ENCODE results near the gene PRR36.
"Not testable (repeated sequence)": the region's sequence is repeated elsewhere in the genome, so short reads cannot be mapped to it uniquely, and the experiment has no call there.

Gene PRR36

GRCh38 chr19:7874076-7874896 is at the start of gene PRR36:
TSS of gene PRR36 (minus strand) at chr19:7874390. CDS start at chr19:7873689, 701 bp downstream.
- DNase-seq (ENCODE audit: low read depth in 1 of 2, low spot score in 1 of 2), result peak; percentile 71 to 82
- in situ Hi-C loops (cut with HindIII; ENCODE audit: low pct_unique_long_range_greater_than_20kb, low sequenced_read_pairs), result no loop called here

GRCh38 chr19:7923295-7924191 is 49.4 kb upstream of the PRR36 start:
- TF ChIP-seq JUND (IDR thresholded peaks at IDR 0.05; ENCODE audit: low read depth), result no peak
- no peak for DNase-seq (ENCODE audit: low read depth in 1 of 2, low spot score in 1 of 2)
- in situ Hi-C loops (cut with HindIII; ENCODE audit: low pct_unique_long_range_greater_than_20kb, low sequenced_read_pairs), result no loop called here

More at GRCh38 chr19:7874076-7874896, at the start of gene PRR36:
- TF ChIP-seq JUND (IDR thresholded peaks at IDR 0.05; ENCODE audit: low read depth), result no peak

- in situ Hi-C loops (cut with HindIII; ENCODE audit: low pct_unique_long_range_greater_than_20kb, low sequenced_read_pairs), result no loop called here
- DNase-seq (ENCODE audit: low read depth in 1 of 2, low spot score in 1 of 2), result no peak
- no peak for TF ChIP-seq JUND (IDR thresholded peaks at IDR 0.05; ENCODE audit: low read depth)
Measured at GRCh38 chr19:7922836-7923195, 48.6 kb upstream of the PRR36 start.

- TF ChIP-seq JUND (IDR thresholded peaks at IDR 0.05; ENCODE audit: low read depth), result no peak
- no peak for DNase-seq (ENCODE audit: low read depth in 1 of 2, low spot score in 1 of 2)
- in situ Hi-C loops (cut with HindIII; ENCODE audit: low pct_unique_long_range_greater_than_20kb, low sequenced_read_pairs), result no loop called here
Measured at GRCh38 chr19:7921967-7922835, 48.0 kb upstream of the PRR36 start.

- in situ Hi-C loops (cut with HindIII; ENCODE audit: low pct_unique_long_range_greater_than_20kb, low sequenced_read_pairs), result no loop called here
- no peak for TF ChIP-seq JUND (IDR thresholded peaks at IDR 0.05; ENCODE audit: low read depth)
- no peak for DNase-seq (ENCODE audit: low read depth in 1 of 2, low spot score in 1 of 2)
Measured at GRCh38 chr19:7921302-7921966, 47.2 kb upstream of the PRR36 start.

- in situ Hi-C loops (cut with HindIII; ENCODE audit: low pct_unique_long_range_greater_than_20kb, low sequenced_read_pairs), result no loop called here
- TF ChIP-seq JUND (IDR thresholded peaks at IDR 0.05; ENCODE audit: low read depth), result no peak
- peak; percentile 76 to 97 for DNase-seq (ENCODE audit: low read depth in 1 of 2, low spot score in 1 of 2)
Measured at GRCh38 chr19:7920519-7921301, 46.5 kb upstream of the PRR36 start.

GRCh38 chr19:7919610-7920518 is 45.7 kb upstream of the PRR36 start, which contains the start of gene SNAPC2:
TSS of gene SNAPC2 (plus strand) at chr19:7920338. CDS start at chr19:7920367, 29 bp downstream.
- in situ Hi-C loops (cut with HindIII; ENCODE audit: low pct_unique_long_range_greater_than_20kb, low sequenced_read_pairs), result no loop called here
- TF ChIP-seq JUND (IDR thresholded peaks at IDR 0.05; ENCODE audit: low read depth), result no peak
- DNase-seq (ENCODE audit: low read depth in 1 of 2, low spot score in 1 of 2), result peak; percentile 68 to 94

- no peak for TF ChIP-seq JUND (IDR thresholded peaks at IDR 0.05; ENCODE audit: low read depth)
- DNase-seq (ENCODE audit: low read depth in 1 of 2, low spot score in 1 of 2), result no peak
- in situ Hi-C loops (cut with HindIII; ENCODE audit: low pct_unique_long_range_greater_than_20kb, low sequenced_read_pairs), result no loop called here
Measured at GRCh38 chr19:7918615-7919421, 44.6 kb upstream of the PRR36 start.

- in situ Hi-C loops (cut with HindIII; ENCODE audit: low pct_unique_long_range_greater_than_20kb, low sequenced_read_pairs); DNase-seq (ENCODE audit: low read depth in 1 of 2, low spot score in 1 of 2): not testable (repeated sequence)
Measured at GRCh38 chr19:7918062-7918614, 43.9 kb upstream of the PRR36 start.
